HG03025 (cell line): Measurements from ENCODE around the gene CROCC2.

Source experiments
- ATAC-seq: cut with Tn5 transposase; IDR thresholded peaks from one replicate; pipeline ENCODE4 v1.9.1; 2021; ENCODE audit warnings: mild to moderate bottlenecking, moderate library complexity; ENCODE audit not compliant: unreplicated experiment, low FRiP score

CROCC2 gene

DNA sequence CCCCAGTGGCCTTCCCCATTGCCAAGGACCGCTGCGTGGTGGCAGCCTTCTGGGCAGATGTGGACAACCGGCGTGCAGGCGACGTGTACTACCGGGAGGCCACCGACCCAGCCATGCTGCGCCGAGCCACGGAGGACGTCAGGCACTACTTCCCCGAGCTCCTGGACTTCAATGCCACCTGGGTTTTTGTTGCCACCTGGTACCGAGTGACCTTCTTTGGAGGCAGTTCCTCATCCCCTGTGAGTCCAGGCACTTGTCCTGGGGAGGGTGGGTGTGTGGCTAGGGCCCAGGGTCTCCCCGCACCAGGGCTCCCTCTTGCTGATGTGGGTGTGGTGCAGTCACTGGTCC lies 124.2 kb downstream of the CROCC2 start:
- ATAC-seq: no peak

DNA sequence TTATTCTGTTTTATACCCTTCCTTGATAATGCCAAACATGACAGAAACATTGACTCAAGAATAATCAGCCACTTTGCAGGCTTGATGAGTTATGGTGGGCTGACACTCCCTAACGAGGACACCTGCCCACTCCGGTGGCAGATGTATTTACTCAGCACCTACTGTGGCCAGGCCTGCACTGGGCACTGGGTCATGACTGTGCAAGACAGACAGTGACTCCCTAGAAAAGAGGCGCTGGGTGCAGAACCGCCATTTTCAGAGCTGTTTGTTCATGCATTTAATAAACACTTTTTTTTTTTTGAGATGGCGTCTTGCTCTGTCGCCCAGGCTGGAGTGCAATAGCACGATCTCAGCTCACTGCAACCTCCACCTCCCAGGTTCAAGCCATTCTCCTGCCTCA lies 124.7 kb downstream of the CROCC2 start:
- no peak for ATAC-seq

DNA sequence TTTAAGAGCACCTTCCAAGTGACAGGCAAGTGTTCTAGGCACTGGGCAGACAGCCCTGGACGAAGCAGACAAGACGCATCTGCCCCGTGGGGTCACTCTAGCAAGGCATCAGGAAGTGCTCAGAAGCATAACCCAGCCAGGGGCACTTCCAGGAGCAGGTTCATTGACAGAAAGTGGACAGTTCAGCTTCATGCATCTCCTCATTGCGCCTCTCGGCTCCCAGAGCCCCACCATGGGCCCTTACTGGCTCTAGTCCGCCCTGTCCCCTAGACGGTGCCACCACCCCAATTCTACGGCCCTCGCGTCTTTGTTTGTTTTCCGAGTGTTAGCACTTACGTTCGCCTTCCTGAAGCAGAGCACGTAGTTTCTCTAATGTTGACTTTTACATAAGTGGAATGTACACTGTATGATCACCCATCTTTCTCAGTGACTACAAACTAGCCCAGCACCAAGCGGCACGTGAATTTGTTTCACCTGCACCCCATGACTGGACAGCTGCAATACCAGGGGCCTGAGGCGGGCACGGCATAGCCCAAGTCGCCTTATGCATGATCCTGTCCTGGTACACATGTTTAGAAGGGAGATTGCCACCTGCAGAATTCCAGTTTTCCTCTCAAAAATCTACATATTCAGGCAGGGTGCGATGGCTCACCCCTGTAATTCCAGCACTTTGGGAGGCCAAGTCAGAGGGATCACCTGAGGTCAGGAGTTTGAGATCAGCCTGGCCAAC lies 125.5 kb downstream of the CROCC2 start:
- no peak for ATAC-seq

DNA sequence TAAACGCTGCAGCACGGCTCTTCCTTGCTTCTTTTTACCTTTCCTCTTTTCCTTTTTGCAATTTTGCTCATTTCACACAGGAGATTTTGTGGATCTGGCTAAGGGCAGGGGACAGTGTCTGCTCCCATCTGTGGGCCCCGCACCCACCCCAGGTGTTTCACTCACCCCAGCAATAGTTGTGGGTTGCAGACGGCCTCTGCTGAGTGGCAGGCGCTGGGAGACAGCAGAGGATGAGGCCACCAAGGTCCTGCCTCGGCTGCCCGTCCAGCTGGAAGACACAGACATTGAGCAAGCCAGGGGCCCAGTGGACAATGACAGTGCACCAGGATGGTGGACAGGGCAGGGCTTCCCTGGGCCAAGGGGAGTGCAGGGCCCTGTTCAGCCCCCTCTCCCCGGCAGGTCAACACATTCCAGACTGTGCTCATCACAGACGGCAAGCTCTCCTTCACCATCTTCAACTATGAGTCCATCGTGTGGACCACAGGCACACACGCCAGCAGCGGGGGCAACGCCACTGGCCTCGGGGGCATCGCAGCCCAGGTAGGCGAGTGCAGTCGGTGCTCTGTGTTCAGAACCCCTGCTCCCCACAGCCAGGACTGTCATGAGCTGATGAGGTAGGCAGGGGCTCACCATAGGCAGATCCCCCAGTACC lies 127.3 kb downstream of the CROCC2 start:
- ATAC-seq: no peak

DNA sequence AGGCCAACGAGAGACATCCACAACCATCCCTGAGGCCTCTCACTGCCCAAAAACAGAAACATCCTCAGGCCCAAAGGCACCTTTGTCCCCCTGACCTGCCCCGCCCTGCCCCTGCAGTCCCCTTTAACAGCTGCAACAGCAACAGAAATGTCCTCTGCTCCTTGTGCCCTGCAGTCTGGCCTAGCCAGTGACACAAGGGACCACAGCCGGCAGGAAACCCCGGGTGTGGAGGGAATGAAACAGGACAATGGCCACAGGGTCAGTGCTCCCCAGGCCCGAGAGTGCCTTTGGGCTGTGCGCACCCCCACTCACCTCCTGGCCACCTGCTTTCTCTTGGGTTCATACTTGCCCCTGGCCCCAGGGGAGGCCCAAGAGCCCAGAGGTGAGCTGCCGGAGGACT lies 127.9 kb downstream of the CROCC2 start:
- ATAC-seq: no peak

DNA sequence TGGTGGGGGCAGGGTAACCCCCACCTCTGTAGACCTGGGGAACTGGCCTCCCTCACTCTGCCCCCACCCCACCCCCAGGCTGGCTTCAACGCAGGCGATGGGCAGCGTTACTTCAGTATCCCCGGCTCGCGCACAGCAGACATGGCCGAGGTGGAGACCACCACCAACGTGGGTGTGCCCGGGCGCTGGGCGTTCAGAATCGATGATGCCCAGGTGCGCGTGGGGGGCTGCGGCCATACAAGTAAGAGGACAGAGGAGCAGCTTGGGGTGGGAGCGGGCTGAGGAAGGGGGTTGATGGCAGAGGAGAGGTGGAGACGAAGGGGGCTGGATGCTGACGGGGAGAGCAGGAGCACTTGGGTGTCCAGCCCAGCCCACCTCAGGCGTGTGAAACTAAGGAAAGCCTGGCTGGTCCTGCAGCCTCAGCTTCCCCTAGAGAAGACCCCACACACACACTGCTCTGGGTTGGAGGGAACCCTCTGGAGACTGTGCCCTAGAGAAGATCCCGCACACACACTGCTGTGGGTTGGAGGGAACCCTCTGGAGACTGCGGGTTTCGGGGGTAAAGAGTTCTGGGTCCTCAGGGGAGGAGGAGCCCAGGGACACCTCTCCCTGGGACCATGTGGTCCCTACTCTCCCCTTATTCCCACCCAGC lies 128.5 kb downstream of the CROCC2 start:
- ATAC-seq: no peak

DNA sequence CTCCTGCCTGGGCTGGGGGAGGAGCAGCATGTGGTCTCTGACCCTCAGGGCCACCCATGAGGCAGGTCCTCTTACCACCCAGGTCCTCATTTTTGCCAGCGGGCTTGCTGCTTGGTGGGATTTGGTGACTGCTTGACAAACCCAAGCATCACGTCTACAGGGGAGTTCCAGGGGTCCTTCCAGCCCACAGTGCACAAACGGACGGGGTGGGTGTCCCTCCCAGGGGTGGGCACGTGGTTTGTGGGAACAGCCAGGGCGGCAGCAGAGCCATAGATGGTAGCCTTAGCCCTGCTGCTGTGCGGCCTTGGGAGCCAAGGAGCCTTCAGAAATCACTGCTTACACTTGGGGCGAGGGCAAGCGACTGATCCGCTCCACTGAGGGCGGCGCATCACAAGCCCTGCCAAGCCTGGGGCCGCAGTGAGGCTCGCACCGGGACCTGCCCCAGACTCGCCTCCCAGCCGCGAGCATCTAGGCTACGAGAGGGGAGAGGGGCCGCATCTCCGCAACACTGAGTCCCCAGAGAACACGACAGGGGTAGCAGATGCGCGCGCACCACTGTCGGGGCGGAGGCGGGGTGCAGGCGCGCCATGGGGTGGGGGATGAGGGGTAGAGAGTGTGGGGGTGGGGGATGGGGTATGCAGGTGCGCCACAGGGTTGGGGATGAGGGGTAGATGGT lies 129.1 kb downstream of the CROCC2 start:
- no peak for ATAC-seq

DNA sequence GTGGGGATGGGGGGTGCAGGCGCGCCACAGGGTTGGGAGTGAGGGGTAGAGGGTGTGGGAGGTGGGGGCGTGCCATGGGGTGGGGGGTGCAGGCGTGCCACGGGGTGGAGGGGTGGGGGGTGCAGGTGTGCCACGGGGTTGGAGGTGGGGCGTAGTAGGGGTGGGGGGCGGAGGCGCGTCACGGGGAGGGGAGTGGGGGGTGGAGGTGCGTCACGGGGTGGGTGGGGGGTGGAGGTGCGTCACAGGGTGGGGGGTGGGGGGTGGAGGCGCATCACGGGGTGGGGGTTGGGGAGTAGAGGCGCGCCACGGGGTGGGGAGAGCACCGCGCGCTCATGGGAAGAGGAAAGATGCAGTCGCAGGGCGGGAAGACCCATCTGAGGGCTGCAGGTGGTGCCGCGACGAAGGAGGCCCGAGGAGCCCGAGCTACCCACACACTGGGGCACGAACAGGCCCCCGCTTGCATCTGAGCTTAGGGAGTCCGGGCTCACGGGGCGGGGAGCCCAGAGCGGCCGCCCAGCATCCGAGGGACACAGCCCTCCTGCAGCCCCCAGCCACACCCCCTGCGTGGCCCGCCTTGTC lies 129.8 kb downstream of the CROCC2 start:
- ATAC-seq: no peak

DNA sequence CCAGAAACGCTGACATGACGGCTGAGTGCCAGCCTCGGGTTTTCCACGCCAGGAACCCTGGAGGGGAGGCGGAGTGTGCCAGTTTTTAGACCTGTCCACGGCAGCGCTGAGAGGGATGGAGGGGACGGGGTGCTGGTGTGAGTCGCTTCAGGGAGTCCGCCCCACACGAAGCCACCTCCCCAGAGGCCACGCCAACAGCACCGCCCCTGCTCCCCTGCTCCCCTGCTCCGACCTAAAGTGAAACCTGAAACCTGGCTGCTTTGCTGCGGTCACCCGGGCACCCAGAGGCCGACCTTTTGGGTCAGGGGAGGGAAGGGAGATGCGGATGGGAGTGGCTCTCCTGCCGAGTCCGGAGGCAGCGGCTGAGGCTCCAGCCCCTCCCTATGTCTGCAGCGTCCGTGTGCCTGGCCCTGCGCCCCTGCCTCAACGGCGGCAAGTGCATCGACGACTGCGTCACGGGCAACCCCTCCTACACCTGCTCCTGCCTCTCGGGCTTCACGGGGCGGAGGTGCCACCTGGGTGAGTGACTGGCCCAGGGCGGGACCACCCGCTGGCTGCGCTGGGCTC lies 130.3 kb downstream of the CROCC2 start:
- ATAC-seq: peak; percentile 77

DNA sequence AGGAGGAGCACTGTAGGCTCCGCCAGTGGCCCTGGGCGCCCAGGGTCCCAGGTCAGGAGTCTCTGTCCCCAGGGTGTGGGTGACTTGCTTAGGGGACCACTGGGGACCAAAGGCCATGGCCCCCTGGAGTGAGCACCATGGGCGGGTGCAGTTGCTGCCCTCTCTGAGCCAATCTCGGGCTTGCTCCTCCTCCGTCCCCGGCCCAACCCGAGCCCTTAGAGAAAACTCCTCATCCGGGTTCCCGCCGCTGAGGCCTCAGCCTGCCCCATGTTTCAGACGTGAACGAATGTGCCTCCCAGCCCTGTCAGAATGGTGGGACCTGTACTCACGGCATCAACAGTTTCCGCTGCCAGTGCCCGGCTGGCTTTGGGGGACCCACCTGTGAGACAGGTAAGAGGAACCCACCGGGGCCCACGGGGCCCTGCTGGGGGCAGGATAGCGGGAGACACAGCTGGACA lies 130.9 kb downstream of the CROCC2 start:
- peak; percentile 29 for ATAC-seq

DNA sequence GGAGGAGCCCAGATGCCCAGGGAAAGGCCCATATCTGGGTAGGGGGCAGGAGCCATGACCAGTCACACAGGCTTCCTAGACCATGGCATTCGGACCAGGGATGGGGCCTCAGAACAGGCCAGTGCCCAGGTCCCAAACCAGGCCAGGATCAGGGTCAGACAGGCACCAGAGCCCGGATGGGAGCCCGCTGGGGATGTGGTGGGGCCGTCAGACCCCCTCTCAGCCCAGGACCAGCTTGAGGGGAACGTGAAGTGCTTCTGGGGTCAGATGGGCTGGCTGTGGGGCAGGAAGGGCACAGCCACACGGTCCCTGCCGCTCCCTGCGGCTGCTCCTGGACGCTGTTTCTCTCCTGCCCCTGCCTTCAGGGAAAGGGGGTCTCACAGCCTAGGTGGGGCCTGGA lies 131.4 kb downstream of the CROCC2 start:
- no peak for ATAC-seq

DNA sequence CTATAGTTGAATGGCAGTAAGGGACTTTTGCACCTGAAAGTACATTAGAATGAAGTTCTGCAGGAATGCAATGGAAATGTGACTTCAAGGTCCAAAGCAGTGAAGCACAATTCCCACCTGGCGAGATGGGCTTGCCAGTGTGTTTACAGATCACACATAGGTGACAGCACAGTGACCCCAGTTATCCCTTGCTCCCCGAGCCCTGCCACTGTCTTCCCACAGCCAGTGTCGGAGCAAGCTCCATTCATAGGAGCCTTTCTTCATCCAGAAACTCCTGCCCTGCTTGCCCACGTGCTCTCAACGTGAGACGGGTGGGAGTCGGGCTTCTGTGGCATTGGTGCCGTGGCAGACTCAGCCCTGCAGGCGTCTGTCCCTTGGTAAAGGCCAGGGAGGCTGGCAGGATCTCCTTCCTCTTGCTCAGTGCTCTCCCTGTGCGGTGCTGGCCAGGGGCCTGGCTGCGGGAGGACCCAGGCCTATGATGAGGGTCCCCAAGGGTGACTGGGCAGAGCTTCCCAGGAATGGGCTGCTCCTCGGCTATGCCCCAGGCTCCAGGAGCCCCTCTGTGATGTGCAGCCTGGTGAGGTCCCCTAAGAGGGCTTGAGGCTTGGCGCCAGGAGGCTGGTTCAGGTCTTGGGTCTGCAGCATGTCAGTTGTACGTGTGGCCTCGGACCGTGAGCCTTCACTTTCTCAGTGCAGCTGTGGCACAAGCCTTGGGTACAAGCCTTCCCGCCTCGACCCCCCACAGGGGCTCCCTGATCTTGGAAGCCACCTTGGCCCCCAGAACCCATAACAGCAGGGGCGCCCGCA lies 132.4 kb downstream of the CROCC2 start:
- ATAC-seq: no peak

DNA sequence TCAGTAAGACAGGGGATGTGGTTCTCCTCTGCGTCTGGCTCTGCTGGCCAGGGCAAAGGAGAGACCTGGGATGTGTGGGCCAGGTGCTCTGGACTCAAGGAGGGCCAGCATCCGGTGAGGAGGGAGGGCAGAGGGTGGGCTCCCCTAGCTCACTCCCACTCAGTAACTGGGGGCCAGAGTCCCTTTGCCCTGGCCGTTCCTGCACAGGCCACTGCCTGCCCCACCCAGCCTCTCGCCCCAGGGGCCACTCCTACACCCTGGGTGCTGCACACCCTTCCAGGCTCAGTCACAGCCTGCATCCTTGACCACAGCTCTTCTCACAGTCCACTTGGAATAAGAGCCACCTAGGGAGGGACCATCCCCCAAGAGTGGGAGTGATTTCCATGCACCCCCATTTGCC lies 133.3 kb downstream of the CROCC2 start:
- ATAC-seq: no peak

DNA sequence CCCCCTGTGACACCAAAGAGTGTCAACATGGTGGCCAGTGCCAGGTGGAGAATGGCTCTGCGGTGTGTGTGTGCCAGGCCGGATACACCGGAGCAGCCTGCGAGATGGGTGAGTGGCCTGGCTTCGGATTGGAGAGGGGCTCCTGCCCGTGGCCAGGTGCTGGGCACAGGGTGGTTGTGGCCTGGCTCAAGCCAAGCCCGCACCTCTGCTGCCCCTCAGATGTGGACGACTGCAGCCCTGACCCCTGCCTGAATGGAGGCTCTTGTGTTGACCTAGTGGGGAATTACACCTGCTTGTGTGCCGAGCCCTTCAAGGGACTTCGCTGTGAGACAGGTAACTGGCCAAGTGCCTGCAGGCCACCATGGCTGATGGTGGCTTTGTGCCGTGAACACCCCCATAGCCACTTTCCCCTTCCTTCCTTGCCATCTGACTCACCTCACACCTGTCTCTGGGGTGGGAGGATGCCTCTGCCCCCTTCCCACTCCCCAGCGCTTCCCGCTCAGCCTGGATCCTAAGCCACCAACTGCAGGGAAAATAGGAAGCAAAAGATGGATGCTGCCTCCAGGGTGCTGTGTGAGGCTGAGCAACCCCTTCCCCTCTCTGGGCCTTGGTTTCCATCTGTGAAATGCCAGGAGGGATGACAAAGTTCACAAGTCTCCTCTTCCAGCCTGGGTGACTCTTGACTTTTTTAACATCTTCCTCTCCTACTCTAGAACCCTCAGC lies 134.1 kb downstream of the CROCC2 start:
- no peak for ATAC-seq

DNA sequence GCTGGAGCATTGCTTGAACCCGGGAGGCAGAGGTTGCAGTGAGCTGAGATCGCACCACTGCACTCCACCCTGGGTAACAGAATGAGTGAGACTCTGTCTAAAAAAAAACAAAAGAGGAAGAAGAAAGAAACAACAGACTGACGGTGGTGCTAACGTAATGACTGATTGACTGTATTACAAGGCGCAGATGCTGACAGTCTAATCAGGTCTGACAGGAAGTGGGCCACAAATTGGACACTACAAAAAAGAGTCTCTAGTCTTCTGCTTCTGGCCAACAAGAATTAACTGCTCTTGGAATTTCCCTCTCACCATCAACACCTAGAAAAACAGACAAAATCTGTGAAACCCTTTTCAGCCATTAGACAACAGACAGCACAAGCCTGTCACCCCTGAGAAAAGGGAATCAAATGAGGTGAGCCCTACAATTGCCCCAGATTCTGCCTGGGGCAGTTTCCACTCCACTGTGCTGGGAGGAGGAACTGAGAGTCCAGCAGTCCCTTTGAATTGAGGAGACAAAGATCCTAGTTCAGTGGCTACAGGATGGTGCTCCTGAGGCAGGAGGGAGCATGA lies 135.5 kb downstream of the CROCC2 start:
- peak; percentile 41 for ATAC-seq
